ENCODE results near the gene TMEM212.
"Not testable (repeated sequence)": the region's sequence is repeated elsewhere in the genome, so short reads cannot be mapped to it uniquely, and the experiment has no call there.

DNA sequence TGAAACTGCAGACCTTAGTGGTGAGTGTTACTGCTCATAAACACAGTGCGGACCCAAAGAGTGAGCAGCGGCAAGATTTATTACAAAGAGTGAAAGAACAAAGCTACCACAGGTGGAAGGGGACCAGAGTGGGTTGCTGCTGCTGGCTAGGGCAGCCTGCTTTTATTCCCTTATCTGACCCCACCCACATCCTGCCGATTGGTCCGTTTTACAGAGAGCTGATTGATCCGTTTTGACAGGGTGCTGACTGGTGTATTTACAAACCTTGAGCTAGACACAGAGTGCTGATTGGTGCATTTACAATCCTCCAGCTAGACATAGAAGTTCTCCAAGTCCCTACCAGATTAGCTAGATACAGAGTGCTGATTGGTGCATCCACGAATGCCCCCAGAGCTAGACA, 63.4 kb downstream of the TMEM212 start:
- TF ChIP-seq, protein P1, sequence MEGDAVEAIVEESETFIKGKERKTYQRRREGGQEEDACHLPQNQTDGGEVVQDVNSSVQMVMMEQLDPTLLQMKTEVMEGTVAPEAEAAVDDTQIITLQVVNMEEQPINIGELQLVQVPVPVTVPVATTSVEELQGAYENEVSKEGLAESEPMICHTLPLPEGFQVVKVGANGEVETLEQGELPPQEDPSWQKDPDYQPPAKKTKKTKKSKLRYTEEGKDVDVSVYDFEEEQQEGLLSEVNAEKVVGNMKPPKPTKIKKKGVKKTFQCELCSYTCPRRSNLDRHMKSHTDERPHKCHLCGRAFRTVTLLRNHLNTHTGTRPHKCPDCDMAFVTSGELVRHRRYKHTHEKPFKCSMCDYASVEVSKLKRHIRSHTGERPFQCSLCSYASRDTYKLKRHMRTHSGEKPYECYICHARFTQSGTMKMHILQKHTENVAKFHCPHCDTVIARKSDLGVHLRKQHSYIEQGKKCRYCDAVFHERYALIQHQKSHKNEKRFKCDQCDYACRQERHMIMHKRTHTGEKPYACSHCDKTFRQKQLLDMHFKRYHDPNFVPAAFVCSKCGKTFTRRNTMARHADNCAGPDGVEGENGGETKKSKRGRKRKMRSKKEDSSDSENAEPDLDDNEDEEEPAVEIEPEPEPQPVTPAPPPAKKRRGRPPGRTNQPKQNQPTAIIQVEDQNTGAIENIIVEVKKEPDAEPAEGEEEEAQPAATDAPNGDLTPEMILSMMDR (IDR thresholded peaks at IDR 0.05): not testable (repeated sequence)
- not testable (repeated sequence) for TF ChIP-seq POLR2AphosphoS5, POLR2A, EP300 (IDR thresholded peaks at IDR 0.05)

All from stomach (tissue), 4 donors.